ENCODE data around the gene APEH.

GRCh38 chr3:49659756-49660155, 14.4 kb upstream of the APEH start:
- TF ChIP-seq CTCF (IDR thresholded peaks at IDR 0.05) (no peak), POLR2A (IDR thresholded peaks at IDR 0.05) (no peak)

All from body of pancreas (tissue), 4 donors.